GM18508 (cell line): Measurements from ENCODE around the gene UCN2.
"Not testable (repeated sequence)": the region's sequence is repeated elsewhere in the genome, so short reads cannot be mapped to it uniquely, and the experiment has no call there.

Experiments used
- ATAC-seq: cut with Tn5 transposase; IDR thresholded peaks from one replicate; pipeline ENCODE4 v1.9.1; 2021; ENCODE audit warnings: moderate number of reproducible peaks; ENCODE audit not compliant: insufficient read depth, unreplicated experiment

The UCN2 gene

DNA sequence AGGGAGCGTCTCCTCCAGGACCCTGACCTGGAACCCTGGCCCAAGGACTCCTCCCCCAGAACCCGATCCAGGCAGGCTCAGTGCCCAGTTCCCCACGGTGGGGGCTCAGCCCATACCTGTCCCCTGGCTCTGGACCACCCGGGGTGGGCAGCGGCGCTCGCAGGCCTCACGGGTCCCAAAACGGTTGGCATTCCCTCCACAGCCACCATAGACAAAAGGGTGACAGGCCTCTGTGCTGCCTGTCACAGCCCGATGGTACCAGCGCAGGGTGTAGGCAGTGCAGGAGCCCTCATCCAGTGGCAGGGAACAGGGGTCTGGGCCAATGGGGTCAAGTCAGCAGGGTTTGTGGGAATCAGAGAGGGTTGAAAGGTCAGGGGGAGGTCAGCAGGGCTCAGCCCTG lies 1.1 kb upstream of the UCN2 start:
- ATAC-seq, result no peak

DNA sequence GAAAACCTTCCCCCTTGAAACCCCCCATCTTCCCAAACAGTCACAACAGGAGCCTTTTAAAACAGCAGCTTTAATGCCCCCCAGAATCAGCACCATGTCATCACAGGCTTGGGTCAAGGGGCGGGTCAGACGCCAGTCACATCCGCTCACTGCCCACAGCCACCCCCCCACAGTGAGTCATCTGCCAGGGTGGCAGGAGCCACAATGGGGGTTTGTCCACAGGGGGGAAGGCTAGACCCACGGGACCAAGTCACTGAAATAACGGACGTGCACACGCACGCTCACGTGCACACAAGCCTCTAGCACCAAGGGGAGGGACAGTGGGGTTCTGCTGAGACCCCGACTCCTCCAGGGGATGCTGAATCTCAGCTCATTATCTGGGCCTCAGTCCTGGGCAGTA lies 441 bp upstream of the UCN2 start:
- no peak for ATAC-seq

DNA sequence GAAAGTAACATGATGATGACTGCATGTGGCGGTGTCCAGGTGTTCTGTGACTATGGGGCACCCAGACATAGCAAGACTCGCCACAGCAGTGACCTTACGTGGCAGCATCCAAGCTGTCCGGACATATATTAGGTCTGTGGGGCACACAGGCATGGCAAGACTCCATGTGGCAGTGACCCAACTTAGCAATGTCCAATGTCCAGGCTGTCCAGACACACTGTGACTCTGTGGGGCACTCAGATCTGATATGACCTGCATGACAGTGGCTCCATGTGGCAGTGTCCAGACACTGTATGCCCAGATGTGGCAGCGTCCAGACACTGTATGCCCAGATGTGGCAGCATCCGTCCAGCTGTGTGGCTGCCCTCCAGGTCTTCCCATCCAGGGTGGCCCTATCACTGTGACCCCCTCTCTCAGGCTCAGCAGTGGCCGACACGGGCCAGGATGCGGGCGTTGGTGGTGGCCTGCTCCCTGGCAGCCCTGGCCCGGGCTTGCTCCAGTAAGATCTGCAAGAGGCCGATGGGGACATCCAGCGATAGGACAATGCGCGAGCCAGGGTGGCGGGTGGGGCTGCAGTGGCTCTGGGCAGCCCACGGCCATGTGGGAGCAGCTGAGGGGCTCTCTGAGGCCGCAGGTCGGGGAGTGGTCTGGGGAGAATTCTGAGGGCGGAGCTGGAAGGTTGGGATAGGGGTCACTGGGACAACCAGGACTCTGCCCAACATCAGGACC lies 1.1 kb downstream of the UCN2 start:
- ATAC-seq, result no peak

DNA sequence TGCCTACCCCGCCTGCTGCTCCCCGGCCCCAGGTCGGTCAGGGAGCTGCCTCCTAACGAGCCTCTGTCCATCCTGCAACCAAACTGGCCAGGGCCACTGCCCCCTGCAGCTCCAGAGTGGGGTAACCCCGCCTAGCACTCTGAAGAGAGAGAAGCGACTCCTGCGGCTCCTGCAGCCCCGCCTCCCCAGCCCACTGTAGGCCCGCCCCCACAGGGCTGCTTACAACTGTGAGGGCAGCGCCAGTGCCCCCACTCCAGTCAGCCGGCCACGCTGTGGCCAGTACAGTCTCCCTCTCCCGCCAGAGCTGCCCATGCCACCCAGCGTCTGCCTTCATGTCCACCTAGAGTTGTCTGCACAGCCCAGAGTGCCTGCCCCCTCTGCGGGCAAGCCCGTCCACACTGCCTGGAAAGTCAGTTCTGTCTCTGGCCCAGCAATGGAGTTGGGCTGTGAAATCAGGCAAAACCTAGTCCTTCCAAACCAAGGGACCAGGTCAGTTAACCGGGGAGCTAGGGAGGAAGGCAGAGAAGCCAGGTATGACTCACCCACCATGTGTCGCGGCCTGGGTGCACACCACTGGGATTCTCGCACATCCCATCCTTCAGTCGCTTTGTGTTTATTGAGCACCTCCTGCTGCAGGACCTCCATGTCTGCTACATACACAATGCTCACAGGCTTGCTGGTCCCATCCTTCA lies 2.4 kb downstream of the UCN2 start:
- ATAC-seq, result no peak

DNA sequence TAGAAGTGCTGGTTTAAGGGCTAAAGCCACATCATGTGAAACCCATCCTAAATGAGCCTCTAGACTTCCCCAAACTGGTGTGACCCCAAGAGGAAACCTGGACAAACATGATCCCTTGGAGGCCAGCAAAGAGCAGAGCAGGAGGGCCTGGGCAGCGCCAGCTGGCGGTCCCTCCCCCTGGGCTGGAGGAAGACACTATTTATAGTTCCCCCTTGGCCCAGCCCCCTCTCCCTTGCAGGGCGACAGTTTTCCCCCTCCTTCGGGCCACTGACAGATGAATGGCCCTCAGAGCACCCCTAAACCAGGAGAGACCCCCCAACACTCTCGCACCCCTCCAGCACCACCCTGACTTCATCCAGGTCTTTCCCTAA lies 2.9 kb downstream of the UCN2 start:
- no peak for ATAC-seq

DNA sequence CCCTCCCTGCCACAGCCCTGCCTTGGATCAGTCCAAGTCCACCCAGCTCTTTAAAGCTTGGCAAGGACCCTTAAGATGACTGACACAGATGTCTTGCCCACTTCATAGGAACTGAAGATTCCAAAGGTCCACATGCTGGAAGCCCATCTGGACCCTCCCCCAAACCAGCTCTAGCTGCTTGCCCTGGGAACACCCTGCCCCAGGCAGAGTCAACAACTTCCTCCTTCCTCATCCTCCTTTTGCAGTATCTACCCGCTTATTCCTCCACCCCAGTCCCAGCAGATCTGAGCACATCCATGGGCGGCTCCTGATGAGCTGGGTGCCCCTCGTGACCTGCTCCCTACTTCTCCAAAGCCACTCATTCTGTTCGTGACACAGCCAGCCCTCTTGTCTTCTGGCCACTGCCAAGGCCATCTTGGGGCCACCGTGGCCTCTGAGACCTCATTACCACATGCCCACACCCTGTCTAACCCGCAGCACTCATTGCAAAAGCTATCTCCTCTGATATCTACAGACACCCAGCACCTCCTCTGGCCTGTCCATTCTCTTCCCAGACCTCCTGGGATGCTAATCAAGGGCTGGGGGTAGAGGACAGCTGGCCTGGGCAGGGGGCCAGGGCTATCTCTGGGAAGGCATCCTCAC lies 5.0 kb downstream of the UCN2 start:
- ATAC-seq, result no peak

DNA sequence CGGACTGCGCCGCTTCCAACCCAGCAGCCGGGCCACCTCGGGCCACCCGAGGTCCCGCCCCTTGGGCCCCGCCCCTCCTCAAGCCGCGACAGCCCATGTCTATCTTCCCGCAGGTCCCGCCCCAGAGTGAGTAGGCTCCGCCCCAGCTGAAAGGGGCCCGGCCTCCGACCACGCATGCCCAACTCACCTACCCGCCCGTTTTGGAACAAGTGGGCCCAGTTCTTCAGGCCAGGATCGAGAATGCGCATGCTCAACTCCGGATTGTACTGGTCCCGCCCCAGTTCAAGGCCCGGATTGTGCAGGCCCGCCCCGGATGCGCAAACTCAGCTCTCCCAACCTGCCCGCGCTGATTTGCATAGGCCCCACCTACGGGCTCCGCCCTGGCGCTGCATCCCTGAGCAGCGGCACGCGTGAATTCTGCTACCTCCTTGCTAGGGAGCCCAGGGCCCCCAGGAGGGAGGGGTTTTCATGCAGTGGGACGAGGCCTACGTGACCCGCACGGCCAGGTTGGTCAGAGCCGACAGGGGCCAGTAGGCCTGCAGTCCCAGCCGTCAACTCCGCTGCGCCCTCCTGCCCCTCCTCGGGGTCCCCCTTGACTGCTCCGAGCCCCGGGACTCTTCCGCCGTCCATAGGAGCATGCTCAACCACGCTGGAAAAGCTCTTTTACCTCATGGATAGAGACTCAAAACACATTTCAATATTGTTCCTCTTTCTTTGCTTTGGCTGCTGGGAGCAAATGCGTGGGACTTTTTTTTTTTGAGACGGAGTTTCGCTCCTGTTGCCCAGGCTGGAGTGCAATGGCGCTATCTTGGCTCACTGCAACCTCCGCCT lies 6.6 kb downstream of the UCN2 start, which contains the start of gene PFKFB4:
Gene PFKFB4, minus strand, starts transcription at position 8 of the 831 bp plus-strand sequence. CDS start 26 bp downstream, outside the sequence.
- peak; percentile 66 for ATAC-seq

DNA sequence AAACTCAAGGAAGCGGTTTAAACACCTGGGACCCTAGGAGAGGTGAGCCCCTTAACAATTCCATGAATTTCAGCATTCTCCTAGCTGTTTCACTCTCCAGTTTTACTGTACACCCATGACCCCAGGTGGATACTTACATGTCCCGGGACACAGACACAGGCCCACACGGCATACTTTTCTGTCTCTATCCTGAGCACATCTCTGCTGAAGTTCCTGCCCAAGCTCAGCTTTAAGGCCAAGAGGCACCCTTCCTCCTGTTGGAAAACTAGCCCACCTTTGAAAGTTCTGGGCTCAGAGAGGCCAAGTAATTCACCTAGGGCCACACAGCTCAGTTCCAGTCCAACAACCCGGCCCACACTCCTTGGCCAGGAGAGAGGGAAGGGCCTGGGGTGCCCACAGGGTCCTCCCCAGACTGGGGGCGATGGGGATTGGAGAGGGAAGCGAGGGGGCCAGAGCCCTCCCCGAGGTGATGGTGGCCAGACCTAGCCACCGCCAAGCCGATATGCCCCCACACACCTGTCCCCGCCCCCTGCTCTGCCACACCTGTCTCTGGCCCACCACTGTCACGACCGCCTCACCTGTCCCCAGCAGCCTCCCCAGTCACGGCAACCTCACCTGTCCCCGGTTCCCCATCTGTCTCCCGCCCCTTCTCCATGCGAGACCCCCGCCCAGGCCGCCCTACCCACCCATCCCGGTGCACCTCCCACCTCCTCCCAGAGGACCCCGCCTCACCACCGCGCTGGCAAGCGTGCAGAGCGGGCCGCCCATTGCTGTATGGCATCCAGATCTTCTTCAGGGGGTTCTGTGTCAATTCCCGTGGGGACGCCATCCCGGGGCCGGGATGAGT lies 7.4 kb downstream of the UCN2 start:
- ATAC-seq, result no peak

DNA sequence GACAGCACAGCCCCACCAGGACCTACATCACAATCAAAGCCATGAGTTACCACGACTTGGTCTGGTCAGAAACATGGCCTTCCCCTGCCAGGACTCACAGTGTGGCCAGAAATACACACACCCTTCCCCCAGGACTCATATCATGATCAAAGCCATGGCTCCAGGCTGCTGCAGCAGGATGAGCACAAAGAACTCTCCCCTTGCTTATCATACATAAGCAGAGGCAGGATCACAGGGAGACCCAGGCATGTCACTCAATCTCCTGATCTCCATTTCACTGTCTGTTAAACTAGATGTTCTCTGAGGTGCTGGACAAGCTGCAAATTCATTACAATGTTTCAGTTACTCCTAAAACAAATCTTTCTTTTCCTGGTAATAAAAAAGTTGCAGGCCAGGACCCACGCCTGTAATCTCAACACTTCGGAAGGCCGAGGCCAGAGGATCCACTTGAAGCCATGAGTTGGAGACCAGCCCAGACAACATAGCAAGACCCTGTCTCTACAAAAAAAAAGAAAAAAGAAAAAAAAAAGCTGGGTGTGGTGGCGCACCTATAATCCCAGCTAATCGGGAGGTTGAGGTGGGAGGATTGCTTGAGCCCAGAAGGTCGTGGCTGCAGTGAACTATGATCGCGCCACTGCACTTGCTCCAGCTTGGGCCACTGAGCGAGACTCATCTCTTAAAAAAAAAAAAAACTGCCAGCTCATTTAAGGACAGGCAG lies 8.2 kb downstream of the UCN2 start:
- no peak for ATAC-seq

DNA sequence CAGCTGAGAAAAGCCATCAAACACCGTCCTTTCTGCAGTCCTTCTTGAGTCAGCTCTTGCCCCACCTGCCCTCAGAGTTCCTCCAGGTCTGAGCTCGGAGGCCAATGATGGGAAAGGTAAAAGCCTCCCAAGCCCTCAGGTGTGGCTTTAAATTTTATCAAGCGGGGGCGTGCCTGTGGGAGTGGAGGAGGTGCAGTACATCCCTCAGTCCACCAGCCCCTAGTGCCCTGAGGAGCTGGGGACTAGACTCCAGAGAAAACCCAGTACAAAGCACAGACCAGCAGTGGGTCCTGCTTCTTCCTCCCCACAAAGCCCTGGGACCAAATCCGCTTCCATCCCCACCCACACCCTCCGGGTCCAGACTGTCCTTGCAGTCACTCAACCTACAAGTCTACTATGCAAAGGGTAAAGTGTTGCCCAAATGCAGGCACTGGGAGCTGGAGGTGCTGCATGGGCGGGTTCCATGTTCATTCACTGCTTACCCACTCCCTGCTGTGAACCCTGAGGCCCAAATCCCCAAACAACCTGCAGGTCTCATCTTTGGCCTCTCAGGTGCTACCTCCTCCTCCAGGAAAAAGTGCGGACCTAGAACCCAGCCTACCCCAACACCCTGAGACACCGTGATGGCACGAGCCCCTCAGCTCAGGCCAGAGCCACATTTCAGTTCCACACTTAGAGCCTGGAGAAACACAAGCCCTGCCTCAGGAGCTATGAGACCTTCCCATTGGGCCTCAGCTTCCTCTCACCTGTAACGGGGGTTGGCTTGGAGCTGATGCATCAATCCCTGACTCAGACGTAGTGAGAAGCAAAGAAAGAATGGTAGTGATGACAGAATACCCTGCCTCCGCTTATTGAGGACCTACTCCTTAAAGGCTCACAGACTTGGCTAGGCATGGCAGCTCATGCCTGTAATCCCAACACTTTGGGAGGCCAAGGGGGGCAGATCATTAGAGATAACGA lies 9.4 kb downstream of the UCN2 start:
- no peak for ATAC-seq

DNA sequence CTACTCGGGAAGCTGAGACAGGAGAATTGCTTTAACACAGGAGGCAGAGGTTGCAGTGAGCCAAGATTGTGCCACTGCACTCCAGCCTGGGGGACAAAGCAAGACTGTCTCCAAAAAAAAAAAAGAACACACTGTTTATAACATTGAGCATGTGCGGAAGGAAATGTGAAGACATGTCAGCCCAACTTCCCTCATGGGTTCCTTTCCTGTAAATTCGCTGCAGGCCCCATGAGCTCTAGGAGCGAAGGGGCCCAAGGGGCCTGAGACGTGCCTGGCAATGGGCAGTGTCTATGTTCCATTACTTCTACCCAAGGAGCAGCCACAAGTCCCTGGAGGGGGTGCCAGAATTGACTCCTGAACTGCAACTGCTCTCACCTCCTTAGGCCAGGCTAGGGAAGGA lies 10.2 kb downstream of the UCN2 start:
- ATAC-seq, result no peak

DNA sequence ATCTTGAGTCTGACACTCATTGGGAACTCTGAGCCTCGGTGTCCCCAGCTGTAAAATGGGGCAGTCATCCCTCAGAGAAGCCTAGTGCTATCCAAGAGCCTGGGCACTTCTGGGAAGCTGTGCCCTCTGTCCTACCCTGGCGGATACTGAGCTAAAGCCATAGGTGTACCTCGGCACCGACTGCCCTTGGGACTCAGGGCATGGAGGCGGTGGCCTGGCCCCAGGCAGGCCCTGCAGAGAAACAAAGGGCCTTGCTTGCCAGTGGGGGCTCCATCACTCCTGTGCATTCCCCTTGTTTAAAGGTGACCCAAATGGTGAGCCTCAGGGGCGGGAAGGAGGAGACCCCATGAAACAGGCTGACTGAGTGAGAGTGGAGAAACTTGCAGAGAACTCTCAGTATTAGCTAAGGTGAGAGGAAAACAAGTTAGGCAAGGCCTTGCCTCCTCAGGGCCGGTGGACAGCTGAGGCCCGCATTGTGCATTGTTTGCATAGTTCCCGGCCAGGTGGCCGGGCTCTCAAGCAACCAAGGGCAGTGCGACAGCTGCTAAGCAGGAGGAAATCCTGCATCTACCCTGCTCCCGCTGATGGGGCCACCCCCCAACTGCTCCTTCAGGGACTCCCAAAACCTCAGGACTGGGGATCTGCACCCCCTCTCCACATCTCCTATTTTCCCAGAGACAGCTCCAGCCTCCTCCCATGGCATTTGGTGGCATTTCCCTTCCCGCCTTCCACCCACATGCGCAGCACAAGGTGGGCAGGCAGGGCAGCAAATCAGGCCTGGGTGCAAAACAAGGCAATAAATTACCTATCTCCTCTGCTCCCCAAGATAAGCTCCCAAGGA lies 11.2 kb downstream of the UCN2 start:
- no peak for ATAC-seq

DNA sequence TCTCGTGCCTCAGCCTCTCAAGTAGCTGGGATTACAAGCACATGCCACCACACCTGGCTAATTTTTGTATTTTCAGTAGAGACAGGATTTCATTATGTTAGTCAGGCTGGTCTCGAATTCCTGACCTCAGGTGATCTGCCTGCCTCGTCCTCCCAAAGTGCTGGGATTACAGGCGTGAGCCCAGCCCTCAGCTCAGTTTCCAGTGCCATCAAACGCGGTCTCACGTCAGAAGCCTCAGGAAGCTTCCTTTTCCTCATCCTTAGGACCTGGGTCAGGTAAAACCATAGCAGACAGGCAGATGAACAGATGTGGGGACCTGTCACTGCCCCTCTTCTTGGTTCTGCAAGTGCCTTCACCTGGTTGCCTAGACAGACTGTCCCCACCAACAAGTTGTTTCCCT lies 11.9 kb downstream of the UCN2 start:
- not testable (repeated sequence) for ATAC-seq

DNA sequence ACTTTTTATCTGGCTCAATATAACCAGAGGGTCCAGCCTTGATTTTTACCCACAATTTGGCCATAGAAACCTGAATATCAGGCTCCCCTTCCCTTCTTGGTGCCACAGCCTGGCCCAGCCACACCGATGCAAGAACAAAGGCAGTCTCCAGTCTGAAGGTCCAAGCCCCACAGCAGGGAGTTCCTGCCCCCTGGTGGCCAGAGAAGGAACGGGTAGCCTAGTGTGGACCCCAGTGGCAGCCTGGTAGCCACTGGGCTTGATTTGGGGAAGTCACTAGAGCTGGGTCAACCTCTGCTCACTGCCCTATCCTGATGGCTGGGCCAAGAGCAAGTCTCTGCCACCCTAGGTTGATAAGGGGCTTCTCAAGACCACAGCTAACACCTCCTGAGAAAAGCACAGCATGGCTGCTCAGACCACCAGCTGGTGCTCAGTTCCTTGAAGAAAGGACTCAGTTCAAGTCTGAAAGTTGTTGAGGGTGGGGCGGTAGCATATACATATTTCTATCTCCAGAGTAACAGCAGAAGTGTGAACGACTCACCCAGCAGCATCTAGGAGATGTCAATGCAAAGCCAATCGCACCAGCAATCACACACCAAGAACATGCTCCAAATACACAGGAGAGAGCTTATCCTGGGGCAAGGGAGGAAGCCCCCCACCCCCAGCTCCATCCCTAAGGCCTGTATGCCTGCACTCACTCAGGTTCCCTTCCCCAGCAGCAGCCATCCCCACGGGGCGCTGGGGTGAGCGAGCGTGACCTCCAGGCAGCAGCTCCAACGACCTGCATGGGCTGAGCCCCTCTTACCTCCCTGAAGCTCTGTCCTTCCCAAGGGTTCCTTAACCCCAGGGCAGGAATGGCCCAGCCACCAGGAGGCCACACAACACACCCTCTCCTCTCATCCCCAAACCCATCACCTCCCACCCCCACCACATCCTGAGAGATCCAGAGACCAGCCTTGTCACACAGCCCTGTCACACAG lies 14.6 kb downstream of the UCN2 start:
- ATAC-seq, result no peak

DNA sequence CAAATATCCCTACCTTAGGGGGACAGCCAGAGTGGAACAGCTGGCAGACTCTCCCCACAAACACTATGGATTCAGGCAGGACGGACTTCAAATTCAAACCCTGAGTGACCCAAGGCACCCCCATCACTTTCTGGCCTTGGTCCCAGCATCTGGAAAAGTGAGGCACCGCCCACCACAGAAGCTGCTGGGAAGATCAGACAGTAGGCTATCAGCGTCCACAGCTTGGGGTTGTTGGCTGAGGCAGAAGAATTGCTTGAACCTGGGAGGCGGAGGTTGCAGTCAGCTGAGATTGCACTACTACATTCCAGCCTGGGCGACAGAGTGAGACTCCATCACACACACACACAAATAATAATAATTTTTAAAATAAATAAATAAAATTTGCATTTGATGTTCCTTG lies 15.5 kb downstream of the UCN2 start:
- ATAC-seq, result no peak

DNA sequence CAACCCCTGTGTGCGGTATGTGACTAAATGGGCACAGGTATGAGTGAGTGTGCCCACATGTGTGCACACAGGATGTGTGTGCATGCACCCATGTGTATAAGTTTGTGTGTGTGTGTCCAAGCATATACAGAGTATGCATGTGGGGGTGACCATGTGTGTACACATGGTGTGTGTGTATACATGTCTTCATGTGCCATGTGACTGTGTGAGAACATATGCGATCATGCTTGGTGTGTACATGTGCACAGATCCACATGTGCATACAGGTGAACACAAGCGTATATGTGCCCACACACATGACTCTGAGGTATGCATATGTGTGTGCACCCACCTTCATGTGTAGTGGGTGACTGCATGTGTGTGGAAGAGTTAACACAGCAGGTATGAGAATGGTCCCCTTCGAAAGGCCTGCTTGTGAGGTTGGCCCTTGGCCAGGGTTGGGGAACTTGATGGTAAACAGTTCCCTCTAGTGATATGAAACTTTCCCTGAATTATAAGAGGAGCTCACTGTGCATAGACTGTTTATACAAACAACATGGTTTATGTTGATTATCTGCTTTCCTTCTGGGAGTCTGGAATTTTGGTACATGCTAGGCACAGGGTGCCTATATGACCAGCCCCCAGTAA lies 17.3 kb downstream of the UCN2 start:
- no peak for ATAC-seq
